ENCODE measurements around the gene VPS11. TPM values are rescaled to one million over a fixed set of nuclear protein-coding genes. Genes with fewer than 3 reads are reported as not detected.

Gene VPS11
- total and polyA plus RNA-seq, 8 donors, result 30.5 to 61.2 (median 55.2) TPM

DNA sequence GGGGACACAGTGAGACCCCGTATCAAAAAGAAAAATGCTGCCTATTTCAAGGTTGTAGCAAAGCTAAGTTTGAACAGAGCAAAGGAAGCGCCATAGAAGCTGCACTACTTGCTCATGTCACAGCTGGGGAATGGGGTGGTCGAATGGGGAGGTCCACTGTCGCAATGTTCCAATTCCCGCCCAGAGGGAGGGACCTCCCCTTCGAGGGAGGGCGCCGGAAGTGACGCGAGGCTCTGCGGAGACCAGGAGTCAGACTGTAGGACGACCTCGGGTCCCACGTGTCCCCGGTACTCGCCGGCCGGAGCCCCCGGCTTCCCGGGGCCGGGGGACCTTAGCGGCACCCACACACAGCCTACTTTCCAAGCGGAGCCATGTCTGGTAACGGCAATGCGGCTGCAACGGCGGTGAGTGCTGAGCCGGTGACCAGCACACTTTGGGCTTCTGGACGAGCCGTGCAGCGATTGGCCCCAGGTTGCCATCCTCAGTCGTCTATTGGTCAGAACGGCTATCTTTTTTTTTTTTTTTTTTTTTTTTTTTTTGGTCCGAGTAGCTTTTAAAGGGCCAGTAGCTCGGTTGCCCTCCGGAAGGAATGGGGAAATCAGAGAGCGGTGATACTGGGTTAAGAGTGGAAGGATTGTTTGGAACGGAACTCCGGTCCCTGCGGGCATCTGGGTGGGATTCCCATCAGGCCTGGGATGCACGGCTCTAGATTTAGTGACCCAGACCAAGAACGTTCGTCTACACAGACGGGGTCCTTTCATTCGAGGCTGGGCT is 17.2 kb downstream of the VPS11 start, which contains the start of gene HMBS:
TSS of gene HMBS (plus strand) at position 219 of the 774 bp plus-strand sequence. CDS start at position 372, 153 bp downstream.
- peak within 1 kb of the TSS; percentile 68 to 75 for H3K4me3 ChIP-seq
- H3K4me1 ChIP-seq, result peaks cover 7 to 43% of the 10 kb centered on the region in 2 donors
- H3K27ac ChIP-seq, result peak within 1 kb of the TSS; percentile 84 to 95
- TF ChIP-seq, protein P1, sequence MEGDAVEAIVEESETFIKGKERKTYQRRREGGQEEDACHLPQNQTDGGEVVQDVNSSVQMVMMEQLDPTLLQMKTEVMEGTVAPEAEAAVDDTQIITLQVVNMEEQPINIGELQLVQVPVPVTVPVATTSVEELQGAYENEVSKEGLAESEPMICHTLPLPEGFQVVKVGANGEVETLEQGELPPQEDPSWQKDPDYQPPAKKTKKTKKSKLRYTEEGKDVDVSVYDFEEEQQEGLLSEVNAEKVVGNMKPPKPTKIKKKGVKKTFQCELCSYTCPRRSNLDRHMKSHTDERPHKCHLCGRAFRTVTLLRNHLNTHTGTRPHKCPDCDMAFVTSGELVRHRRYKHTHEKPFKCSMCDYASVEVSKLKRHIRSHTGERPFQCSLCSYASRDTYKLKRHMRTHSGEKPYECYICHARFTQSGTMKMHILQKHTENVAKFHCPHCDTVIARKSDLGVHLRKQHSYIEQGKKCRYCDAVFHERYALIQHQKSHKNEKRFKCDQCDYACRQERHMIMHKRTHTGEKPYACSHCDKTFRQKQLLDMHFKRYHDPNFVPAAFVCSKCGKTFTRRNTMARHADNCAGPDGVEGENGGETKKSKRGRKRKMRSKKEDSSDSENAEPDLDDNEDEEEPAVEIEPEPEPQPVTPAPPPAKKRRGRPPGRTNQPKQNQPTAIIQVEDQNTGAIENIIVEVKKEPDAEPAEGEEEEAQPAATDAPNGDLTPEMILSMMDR (IDR thresholded peaks at IDR 0.05), result no peak
- no peaks in the 10 kb centered on the region for H3K27me3 ChIP-seq
- ATAC-seq (peak; percentile 95), DNase-seq (peak; percentile 95 to 99 (median 98))
- H3K9me3 ChIP-seq, result no peaks in the 10 kb centered on the region
- intact Hi-C loops (cut with DNase I), result no loop called here
- H3K36me3 ChIP-seq, result peaks cover 0 to 31% of the 10 kb centered on the region in 2 donors

DNA sequence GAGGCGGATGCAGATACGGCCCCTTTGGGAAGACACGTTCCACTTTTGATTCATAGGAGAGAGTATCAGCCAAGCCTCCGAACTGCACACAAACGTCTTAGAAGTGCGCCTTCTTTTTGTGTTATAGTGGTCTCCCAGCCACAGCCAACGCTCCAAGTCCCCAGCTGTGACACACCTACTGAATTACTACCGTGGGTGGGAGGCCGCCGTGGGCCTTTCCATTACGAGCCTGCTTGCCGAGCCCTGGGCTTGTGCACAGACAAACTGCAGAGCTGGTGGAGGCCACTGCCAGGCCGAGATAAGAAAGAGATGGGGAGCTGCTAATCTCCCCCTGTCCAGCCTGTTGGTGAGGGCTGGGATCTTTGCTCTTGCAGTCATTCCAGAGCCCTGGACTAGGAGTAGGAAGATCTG is 17.8 kb downstream of the VPS11 start:
- no peaks in the 10 kb centered on the region for H3K9me3 ChIP-seq
- intact Hi-C loops (cut with DNase I), result no loop called here

DNA sequence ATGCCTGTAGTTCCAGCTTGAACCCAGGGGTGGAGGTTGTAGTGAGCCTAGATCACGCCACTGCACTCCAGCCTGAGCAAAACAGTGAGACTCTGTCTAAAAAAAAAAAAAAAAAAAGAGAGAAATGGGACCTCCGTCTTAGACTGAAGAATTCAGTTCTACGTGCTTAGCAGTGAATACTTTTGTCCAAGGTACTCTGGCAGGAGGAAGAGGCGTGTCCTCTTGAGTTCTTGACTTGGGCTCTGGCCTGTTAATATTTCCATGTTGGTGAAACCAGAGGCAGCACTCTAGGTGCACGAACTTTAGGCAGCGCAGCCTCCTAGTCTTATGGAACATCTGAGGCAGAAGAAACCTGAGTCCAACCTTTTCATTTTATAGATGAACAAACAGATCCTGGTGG is 19.5 kb downstream of the VPS11 start:
- Histone ChIP-seq H3K27ac (no peak overlapping the region), H3K4me1 (peaks cover 7 to 44% of the 10 kb centered on the region in 2 donors), H3K9me3 (no peaks in the 10 kb centered on the region), H3K4me3 (no peak overlapping the region), H3K36me3 (peaks cover 0 to 11% of the 10 kb centered on the region in 2 donors), H3K27me3 (no peaks in the 10 kb centered on the region)
- peak; percentile 38 for ATAC-seq
- TF ChIP-seq, protein P1 (IDR thresholded peaks at IDR 0.05), result no peak
- intact Hi-C loops (cut with DNase I), result no loop called here
- no peak for DNase-seq

More for the DNA sequence above, 17.8 kb downstream of the VPS11 start:
- peak; percentile 9 for ATAC-seq
- H3K27ac ChIP-seq, result peak overlapping the region; percentile 84 to 95
- DNase-seq, result no peak
- H3K4me3 ChIP-seq, result peak overlapping the region; percentile 68 to 75
- H3K4me1 ChIP-seq, result peaks cover 7 to 49% of the 10 kb centered on the region in 2 donors
- H3K36me3 ChIP-seq, result peaks cover 0 to 25% of the 10 kb centered on the region in 2 donors
- TF ChIP-seq, protein P1 (IDR thresholded peaks at IDR 0.05), result no peak
- H3K27me3 ChIP-seq, result no peaks in the 10 kb centered on the region

DNA sequence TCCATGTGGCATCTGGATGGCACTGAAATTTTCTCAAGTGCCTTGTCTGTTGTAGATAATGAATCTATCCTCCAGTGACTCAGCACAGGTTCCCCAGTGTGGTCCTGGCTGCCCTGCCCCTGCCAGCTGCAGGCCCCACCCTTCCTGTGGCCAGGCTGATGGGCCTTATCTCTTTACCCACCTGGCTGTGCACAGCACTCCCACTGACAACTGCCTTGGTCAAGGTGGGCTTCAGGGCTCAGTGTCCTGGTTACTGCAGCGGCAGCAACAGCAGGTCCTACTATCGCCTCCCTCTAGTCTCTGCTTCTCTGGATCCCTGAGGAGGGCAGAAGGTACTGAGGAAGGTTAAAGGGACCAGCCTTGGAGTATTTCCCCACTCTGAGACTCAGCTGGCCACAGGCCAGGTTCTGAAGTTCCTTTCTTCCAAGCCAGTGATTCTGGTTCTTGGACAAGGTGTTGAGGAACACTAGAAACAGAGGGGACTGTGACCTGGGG is 20.2 kb downstream of the VPS11 start:
- DNase-seq, result no peak
- H3K9me3 ChIP-seq, result no peaks in the 10 kb centered on the region
- H3K36me3 ChIP-seq, result peaks cover 0 to 10% of the 10 kb centered on the region in 2 donors
- TF ChIP-seq, protein P1 (IDR thresholded peaks at IDR 0.05), result no peak
- no peak for ATAC-seq
- no peaks in the 10 kb centered on the region for H3K27me3 ChIP-seq
- no peak overlapping the region for H3K4me3 ChIP-seq
- intact Hi-C loops (cut with DNase I), result no loop called here
- H3K4me1 ChIP-seq, result peaks cover 11 to 47% of the 10 kb centered on the region in 2 donors
- H3K27ac ChIP-seq, result no peak overlapping the region

DNA sequence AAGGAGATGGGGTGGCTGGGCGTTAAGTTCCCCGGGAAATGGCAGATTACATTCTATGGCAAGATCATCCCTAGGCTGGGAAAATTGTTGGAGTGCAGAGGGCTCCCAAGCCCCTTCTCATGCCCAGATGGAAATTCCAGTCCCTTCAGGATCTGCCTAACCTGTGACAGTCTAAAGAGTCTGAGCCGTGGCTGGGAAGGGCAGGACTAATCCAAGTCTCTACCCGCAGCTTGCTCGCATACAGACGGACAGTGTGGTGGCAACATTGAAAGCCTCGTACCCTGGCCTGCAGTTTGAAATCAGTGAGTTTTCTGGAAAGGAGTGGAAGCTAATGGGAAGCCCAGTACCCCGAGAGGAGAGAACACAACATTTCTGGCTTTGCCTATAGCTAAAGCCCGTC is 20.8 kb downstream of the VPS11 start:
- ATAC-seq (no peak), DNase-seq (no peak)
- no peaks in the 10 kb centered on the region for H3K9me3 ChIP-seq
- H3K4me1 ChIP-seq, result peaks cover 18 to 53% of the 10 kb centered on the region in 2 donors
- peaks cover 0 to 9% of the 10 kb centered on the region in 2 donors for H3K36me3 ChIP-seq
- intact Hi-C loops (cut with DNase I), result no loop called here
- H3K27me3 ChIP-seq, result no peaks in the 10 kb centered on the region
- no peak overlapping the region for H3K4me3 ChIP-seq
- TF ChIP-seq, protein P1 (IDR thresholded peaks at IDR 0.05), result no peak
- H3K27ac ChIP-seq, result no peak overlapping the region

Measured in left lung (tissue), 10 donors.